GM12801 (cell line): ENCODE results near the gene RARRES1.

ENCODE experiments used
- TF ChIP-seq, protein P1 (sequence below): IDR thresholded peaks from one replicate; pipeline ENCODE4 v1.5.1; 2011; ENCODE audit warnings: control low read depth; ENCODE audit not compliant: insufficient read length; ENCODE audit errors: extremely low read depth

Gene RARRES1

DNA sequence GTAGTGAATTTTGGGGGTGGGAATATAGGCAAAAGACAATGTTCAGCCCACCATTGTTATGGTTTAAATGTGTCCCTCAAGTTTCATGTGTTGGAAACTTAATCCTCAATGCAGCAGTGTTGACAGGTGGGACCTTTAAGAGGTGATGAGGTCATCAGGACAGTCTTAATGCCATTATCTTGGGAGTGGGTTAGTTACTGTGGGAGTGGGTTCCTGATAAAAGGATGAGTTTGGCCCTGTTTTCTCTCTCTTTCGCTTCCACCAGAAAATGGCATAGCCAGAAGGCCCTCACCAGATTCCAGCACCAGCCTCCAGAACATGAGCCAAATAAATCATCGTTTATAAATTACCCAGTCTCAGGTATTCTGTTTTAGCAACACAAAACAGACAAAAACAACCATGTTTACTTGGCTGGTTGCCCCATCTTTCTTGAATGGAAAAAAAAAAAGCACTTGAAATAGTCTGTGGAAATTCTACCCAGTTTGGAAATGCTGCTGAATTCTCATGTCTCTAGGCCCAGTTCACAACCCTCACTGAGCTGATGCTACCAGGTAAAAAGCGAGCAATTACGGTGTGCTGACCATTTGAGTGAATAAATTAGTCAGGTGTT lies 38.6 kb upstream of the RARRES1 start:
- TF ChIP-seq, protein P1, sequence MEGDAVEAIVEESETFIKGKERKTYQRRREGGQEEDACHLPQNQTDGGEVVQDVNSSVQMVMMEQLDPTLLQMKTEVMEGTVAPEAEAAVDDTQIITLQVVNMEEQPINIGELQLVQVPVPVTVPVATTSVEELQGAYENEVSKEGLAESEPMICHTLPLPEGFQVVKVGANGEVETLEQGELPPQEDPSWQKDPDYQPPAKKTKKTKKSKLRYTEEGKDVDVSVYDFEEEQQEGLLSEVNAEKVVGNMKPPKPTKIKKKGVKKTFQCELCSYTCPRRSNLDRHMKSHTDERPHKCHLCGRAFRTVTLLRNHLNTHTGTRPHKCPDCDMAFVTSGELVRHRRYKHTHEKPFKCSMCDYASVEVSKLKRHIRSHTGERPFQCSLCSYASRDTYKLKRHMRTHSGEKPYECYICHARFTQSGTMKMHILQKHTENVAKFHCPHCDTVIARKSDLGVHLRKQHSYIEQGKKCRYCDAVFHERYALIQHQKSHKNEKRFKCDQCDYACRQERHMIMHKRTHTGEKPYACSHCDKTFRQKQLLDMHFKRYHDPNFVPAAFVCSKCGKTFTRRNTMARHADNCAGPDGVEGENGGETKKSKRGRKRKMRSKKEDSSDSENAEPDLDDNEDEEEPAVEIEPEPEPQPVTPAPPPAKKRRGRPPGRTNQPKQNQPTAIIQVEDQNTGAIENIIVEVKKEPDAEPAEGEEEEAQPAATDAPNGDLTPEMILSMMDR: no peak

- TF ChIP-seq, protein P1: no peak
These were observed 37.9 kb upstream of the RARRES1 start for GRCh38 chr3:158769952-158770740.

GRCh38 chr3:158769549-158769948 lies 37.3 kb upstream of the RARRES1 start:
- TF ChIP-seq, protein P1: no peak

DNA sequence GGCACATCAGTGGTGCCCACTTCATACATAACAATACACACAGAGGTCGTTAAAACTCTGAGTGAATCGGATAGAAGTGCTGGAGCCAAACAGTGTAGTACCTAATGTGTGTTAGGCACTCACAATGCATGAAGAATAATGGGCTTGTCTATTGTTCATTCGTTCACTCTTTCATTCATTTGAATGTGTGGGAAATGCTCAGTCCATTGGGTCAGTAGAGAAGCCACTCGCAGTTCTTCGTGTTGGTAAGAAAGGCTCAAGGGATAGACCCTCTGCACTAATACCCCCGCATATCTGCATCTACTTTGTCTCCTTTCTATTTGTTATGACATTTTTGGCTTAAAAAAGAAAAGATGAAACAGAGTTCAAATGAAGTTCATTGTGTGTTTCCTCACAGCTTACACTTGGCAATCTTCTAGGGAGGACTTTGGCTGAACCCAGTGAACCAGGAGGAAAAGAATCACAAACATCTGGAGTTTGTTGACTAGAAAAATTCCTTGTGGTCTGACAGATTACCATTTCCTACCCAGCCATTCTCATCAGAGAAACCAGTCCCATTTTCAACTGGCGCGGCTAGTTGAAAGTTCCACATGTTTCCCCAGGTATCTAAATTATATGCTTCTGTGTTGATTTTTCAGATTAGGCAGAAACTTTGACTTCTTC lies 36.8 kb upstream of the RARRES1 start:
- TF ChIP-seq, protein P1: no peak

- TF ChIP-seq, protein P1: no peak
These were observed 36.1 kb upstream of the RARRES1 start for GRCh38 chr3:158768361-158768787.

- TF ChIP-seq, protein P1: no peak
These were observed 34.1 kb upstream of the RARRES1 start for GRCh38 chr3:158766364-158766763.

DNA sequence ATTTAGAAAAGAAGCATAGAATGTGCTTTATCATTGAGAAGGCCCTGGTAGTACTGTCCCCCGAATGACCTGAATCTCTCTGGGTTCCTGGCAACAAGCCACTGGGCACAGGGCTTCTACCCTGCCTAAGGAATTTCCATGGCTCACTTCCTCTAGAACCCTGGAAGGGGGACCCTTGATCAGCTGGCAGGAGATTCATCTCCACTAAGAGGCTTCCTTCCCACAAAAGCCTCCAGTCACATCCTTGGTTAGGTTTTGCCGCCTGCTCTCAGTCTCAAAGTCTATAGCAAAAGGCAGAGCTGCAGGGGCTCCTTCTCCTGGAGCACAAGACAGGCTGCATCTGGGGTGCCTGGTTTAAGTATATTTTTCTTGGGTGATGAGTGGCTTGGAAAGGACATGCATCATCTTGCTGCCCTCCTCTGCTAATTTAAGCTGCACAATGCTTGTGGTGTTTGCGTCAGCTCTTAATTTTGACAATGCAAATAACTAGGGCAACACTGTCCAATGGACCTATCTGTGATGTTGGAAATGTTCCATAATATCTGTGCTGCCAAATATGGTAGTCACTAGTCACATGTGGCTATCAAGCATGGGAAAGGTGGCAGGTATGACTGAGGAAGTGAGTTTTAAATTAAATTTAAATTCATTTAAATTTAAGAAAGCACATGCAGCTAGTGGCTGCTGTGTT lies 33.4 kb upstream of the RARRES1 start:
- TF ChIP-seq, protein P1: no peak
